GM19240 (cell line): Measurements from ENCODE around the gene OPRL1.

ENCODE experiments used
- DNase-seq: peaks from one replicate; pipeline ENCODE4 v3.0.0; 2011; ENCODE audit warnings: low spot score; ENCODE audit not compliant: insufficient read length

The OPRL1 gene

DNA sequence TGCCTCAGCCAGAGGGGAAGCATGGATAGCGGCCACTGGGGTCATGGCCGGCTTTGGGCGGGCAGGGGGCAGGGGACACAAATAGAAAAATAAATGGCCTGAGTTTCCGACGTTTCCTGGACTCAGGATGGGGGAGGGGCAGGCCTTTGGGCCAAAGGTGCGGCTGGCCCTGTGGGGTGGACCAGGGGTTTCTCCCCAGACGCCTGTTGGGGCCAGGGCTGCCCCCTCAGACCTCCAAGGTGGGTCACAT, 23.3 kb upstream of the OPRL1 start:
- no peak for DNase-seq

- no peak for DNase-seq
These were observed 22.8 kb upstream of the OPRL1 start for GRCh38 chr20:64056889-64057627.

DNA sequence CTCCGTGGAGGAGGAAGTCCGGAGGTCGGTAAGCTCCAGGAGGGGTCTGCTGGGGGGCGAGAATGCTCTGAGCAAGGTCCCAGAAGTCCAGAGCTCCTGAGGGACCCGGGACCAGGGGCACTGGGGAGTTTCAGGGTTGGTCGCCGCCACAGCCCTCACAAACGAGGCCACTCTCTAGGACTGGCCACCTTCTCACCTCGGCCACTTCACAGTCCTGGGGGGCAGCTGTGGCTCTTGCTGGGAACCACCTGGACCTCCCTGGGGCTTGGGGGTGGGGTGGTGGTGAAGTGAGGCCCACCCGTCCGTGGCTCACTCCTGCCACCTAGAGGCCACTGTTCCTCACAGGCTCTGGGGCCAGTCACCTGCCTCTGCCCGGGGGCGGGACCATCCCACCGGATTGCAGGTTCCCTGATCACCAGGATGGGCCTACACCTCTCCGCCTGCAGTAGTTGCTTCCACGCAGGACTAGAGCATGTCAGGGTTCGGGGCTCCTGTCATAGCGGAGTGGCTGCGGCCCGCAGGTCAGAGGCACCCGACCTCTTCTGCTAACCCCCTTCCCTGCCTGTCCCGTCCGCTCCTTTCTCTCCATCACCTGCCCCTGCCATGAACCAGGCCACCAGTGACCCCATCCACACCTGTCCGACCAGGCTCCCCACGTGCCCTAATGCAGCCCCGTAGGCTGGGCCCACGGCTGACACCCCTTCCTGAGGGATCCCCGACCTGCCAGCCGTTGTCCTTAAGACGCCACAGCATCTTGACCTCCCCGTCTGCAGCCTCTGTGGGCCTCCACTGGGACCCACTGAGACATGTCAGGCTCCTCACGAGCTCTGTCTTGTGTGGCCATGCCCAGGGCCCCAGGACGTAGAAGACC, 22.0 kb upstream of the OPRL1 start:
- peak; percentile 93 for DNase-seq

DNA sequence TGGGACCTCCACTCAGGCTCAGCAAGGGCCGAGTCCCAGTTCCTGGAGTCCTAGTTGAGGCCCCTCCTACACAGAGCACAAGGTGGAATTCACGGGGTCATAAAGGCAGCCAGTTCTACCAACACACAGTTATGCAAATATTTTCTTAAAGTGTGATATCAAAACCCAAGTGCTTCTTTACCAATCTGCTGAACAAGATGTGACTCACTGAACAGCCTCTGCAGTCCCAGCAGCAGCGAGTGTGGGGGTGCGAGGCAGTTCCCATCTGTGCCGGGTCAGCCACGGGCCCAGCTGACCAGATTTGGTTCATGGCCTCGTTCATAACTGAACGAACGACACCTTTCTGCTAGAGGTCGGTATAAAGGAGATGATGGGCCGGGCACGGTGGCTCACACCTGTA, 21.3 kb upstream of the OPRL1 start:
- DNase-seq = no peak

GRCh38 chr20:64062276-64062595, 17.6 kb upstream of the OPRL1 start:
- DNase-seq = no peak

- DNase-seq = peak; percentile 98
These were observed 17.1 kb upstream of the OPRL1 start, which contains the start of gene TCEA2 for GRCh38 chr20:64062596-64063388. Gene TCEA2, plus strand, starts transcription at chr20:64063198. Its CDS starts 115 bp downstream, at chr20:64063313.

DNA sequence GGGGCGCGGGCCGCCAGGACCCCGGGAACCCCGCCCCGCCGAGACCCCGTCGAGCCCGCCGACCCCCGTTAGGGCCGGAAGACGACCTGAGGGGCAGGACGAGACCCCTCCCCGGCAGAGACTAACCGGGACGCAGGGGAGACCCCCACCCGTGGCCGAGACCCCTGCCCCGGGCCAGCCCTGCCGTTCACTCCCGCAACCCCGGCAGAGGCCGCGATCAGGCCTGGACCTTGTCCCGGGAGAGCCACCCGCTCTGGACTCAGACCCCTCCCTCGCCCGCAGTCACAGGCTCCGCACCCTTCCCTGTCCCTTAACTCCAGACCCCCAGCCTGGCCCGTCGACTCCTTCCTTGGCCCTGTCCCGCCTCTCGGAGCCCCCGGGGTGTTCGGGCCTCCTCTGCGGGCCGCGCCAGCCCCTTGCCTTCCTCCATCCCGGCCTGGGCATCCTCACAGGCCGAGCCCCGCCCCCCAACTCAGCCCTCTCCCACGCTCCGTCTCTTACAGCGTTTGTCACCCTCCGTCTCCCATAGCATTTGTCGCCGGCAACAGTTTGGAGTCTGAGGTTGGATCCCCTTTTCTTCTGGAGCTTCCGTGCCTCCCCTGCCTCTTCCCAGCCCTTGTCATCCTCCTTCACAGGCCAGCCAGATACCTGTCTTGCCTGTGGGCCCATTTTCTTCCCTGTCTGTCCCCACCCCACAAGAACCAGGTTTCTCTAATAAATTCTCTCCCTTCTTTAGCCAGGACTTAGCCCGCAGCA, 16.3 kb upstream of the OPRL1 start:
- DNase-seq = no peak

GRCh38 chr20:64064145-64064698, 15.7 kb upstream of the OPRL1 start:
- DNase-seq = no peak

DNA sequence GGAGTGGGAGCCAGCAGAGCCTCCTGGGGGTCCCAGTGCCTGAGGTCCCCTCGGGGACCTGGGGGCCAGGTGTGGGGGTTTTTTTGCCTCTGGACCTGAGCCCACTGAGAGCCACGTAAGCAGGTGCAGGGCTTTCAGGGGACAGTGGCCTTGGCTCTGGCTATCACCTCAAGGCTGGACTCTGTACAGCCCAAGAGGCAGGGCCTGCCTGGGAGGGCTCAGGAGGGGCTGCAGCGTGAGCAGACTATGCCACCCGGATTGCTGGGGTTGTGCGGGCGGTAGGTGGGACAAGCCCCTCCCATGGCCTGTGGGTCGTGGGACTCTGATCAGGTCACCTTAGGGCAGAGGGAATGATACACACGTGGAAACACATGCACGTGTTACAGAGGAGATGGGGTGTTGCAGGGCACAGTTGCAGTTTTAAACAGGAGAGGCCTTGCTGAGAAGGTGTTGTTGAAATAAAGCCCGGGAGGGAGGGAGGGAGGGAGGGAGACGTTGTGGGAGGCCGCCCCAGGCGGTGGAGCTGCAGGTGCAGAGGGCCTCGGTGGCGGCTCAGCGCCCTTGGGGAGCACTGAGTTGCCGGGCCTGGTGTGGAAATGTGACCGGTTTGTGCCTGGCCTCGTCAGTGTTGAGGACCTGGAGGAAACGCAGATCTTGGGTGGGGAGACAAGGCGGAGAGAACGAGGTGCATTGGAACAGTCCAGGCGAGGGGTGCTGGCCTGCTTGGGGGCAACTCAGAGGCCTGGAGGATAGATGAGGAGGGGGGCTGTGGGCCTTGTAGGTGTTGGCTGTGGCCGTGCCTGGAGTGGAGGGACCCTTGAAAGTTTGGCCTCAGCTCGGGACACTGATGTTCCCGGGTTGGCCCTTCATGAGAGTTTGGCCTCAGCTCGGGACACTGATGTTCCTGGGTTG, 14.6 kb upstream of the OPRL1 start:
- DNase-seq = no peak

- DNase-seq = peak; percentile 69
These were observed 13.9 kb upstream of the OPRL1 start for GRCh38 chr20:64065974-64066343.

- DNase-seq = no peak
These were observed 12.8 kb upstream of the OPRL1 start for GRCh38 chr20:64067005-64067632.

GRCh38 chr20:64067733-64068307, 12.1 kb upstream of the OPRL1 start:
- DNase-seq = no peak

DNA sequence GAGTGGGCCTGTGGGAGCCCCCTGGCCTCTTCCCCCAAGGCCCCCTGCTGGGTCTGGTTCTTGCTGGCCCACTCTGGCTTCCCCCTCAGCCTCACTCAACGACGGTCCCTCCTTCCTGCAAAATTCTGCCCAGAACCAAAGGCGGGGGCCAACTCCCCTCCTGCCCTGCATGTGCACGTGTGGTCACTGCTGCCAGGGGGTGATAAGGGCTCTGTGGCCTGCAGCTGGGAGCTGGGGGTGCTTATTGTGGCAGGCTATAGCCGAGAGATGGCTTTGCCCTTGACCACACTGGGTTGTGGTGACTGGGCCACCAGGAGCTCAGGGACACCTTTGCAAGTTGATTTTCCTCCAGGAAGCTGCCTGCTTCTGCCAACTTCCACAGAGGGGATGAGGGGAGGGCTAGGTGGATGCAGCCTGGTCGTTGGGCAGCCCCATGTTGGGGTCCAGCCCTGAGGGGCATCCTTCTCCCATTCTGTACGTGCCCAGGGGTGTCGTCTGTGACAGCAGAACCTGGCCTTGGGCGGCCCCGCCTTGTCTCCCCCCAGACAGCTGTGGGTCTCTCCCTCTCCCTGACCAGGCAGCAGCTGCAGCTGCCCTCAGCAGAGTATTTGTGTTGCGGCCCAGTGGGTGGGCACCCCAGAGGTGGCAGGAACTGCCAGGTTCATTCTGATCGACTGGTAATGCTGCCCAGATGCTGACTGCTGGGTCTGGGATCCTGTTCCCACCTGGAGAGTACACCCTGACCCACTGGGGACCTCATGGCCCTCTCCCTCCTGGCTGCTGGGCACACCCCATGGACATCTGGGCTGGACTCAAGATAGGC, 11.3 kb upstream of the OPRL1 start:
- no peak for DNase-seq

- no peak for DNase-seq
These were observed 10.7 kb upstream of the OPRL1 start for GRCh38 chr20:64069209-64069613.

GRCh38 chr20:64069614-64070243, 10.2 kb upstream of the OPRL1 start:
- no peak for DNase-seq

DNA sequence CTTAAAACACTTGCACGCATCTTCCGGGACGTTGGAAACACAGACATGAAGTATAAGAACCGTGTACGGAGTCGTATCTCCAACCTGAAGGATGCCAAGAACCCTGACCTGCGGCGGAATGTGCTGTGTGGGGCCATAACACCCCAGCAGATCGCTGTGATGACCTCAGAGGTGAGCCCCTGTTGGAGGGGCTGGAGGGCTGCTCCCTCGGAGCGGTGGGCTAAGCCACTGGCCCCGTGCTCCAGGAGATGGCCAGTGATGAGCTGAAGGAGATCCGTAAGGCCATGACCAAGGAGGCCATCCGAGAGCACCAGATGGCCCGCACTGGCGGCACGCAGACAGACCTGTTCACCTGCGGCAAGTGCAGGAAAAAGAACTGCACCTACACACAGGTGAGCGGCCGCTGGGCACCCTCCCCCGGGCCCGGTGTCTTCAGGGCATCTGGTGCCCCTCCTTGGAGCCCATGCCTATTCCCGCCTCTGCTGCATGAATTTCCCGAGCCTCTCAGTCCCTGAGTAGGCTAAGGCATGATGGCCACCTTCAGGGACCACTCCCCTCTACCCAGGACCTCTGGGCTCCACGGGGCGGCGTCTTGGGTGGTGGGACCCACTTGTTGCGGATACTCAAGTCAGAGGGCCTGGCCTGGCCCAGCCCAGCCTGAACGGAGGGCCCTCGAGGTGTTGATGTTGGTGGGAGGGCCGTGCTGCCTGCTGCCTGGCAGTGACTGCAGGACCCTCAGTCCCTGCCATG, 9.5 kb upstream of the OPRL1 start:
- DNase-seq = no peak
